PC-9 (cell line): ENCODE results near the gene PDE4B. TPM values are rescaled to one million over a fixed set of nuclear protein-coding genes. Genes with fewer than 3 reads are reported as not detected.
"Not testable (repeated sequence)": the region's sequence is repeated elsewhere in the genome, so short reads cannot be mapped to it uniquely, and the experiment has no call there.

Experiments
- BruUV-seq: library from RNA; stranded (reverse); fragments of 400-500 nt; replicated peaks from 2 replicates; lab custom pipeline; 2021; lab: Mats Ljungman, UMichigan
- CTCF ChIA-PET: fragments of 300-600 bp; sonication (Branson Sonifier 250); formaldehyde crosslinking; loops from one replicate; lab custom pipeline; 2022; ENCODE audit warnings: antibody characterized with exemption; lab: Charles Lee
- POLR2A ChIA-PET: fragments of 300-600 bp; sonication (Branson Sonifier 250); formaldehyde crosslinking; loops from one replicate; lab custom pipeline; 2022; ENCODE audit warnings: antibody characterized with exemption; ENCODE audit not compliant: unreplicated experiment; lab: Charles Lee
- DNase-seq, 2 experiments: peaks; one replicate each; pipeline versions ENCODE4 v3.0.0 to v3.0.0-alpha.2; 2015 to 2022; ENCODE audit warnings: mixed read lengths in 1 of 2
- H2AFZ ChIP-seq: fragments of 200-600 bp; sonication (generic); 2 replicates; pipeline ENCODE4 v1.8.1; 2017; ENCODE audit warnings: antibody characterized with exemption
- H3F3A ChIP-seq: fragments of 200-600 bp; sonication (generic); 2 replicates; pipeline ENCODE4 v1.8.1; 2017; ENCODE audit warnings: antibody characterized with exemption, mild to moderate bottlenecking, low read depth; ENCODE audit not compliant: insufficient read depth
- H3K27ac ChIP-seq: fragments of 200-600 bp; sonication (generic); 2 replicates; pipeline ENCODE4 v1.6.1; 2016; ENCODE audit warnings: mixed run types
- H3K27me3 ChIP-seq: fragments of 200-600 bp; sonication (generic); 2 replicates; pipeline ENCODE4 v1.6.1; 2016; ENCODE audit warnings: low read depth, mixed run types; ENCODE audit not compliant: insufficient read depth
- H3K36me3 ChIP-seq: fragments of 200-600 bp; sonication (generic); 2 replicates; pipeline ENCODE4 v1.6.1; 2016; ENCODE audit warnings: low read depth, mixed run types
- H3K4me1 ChIP-seq: fragments of 200-600 bp; sonication (generic); replicated peaks from 2 replicates; pipeline ENCODE4 v1.6.1; 2016; ENCODE audit warnings: mixed run types; ENCODE audit not compliant: insufficient read depth
- H3K4me2 ChIP-seq: fragments of 200-600 bp; sonication (generic); 2 replicates; pipeline ENCODE4 v1.6.1; 2017; ENCODE audit warnings: mixed run types
- H3K4me3 ChIP-seq: fragments of 200-600 bp; sonication (generic); 2 replicates; pipeline ENCODE4 v1.6.1; 2016; ENCODE audit warnings: mixed run types
- H3K79me2 ChIP-seq: fragments of 200-600 bp; sonication (generic); 2 replicates; pipeline ENCODE4 v1.6.1; 2017; ENCODE audit warnings: low read depth, mixed run types
- H3K9me2 ChIP-seq: fragments of 200-600 bp; sonication (generic); 2 replicates; pipeline ENCODE4 v1.8.1; 2017; ENCODE audit warnings: mild to moderate bottlenecking; ENCODE audit not compliant: insufficient read depth
- H3K9me3 ChIP-seq: fragments of 200-600 bp; sonication (generic); 2 replicates; pipeline ENCODE4 v1.8.1; 2016; ENCODE audit warnings: low read depth; ENCODE audit not compliant: insufficient read depth
- H4K20me1 ChIP-seq: fragments of 200-600 bp; sonication (generic); 2 replicates; pipeline ENCODE4 v1.8.1; 2017; ENCODE audit not compliant: insufficient read depth
- EZH2 ChIP-seq: fragments of 200-600 bp; sonication (generic); IDR thresholded peaks from 2 replicates; pipeline ENCODE4 v1.8.0; 2017; ENCODE audit warnings: antibody characterized with exemption, low read depth
- intact Hi-C: fragments of 100-400 bp; cut with micrococcal nuclease; formaldehyde crosslinking; loops from one replicate; pipeline ENCODE4 v1.10.0; 2022; ENCODE audit not compliant: unreplicated experiment
- total RNA-seq: library from RNA; stranded (reverse); gene quantifications from 2 replicates; pipeline ENCODE4 v1.2.3, GENCODE V29; 2021
- TF ChIP-seq, protein P1 (sequence below): fragments of 200-600 bp; sonication (generic); conservative IDR thresholded peaks from 2 replicates; pipeline ENCODE4 v1.6.1; 2017; ENCODE audit warnings: mixed run types, antibody characterized with exemption, mild to moderate bottlenecking, moderate library complexity

The PDE4B gene
- total RNA-seq, 1 experiment from 2014 or later, result 1.3 TPM

DNA sequence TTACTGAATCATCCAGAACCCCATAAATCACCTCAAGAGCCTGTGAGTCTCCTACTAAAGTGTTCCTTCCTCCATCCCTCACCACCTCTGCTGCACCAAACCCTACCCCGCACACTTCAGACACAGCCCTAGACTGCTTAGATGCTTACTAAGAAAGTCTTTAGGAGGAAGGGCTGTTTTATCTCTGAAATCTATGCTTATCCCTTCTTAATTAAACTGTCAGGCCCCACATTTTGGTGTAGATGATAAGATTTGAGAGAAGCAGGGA is 524.5 kb downstream of the PDE4B start:
- Histone ChIP-seq H2AFZ (no peak overlapping the region), H3K27me3 (no peaks in the 10 kb centered on the region), H3K79me2 (no peaks in the 10 kb centered on the region), H3K9me2 (no peaks in the 10 kb centered on the region), H3F3A (no peaks in the 10 kb centered on the region), H3K27ac (no peak overlapping the region), H3K4me2 (no peak overlapping the region), H3K4me3 (no peak overlapping the region), H3K9me3 (no peaks in the 10 kb centered on the region), H3K36me3 (no peaks in the 10 kb centered on the region), H3K4me1 (no peaks in the 10 kb centered on the region), H4K20me1 (no peaks in the 10 kb centered on the region)
- intact Hi-C loops, result no loop called here
- BruUV-seq, result no TSS peak
- no peak for DNase-seq
- ChIA-PET POLR2A (interaction anchor here (0.6 to 0.7 kb wide), 2 partner anchors 21 to 111 kb away, joined by 4 to 5 read pairs; no protein-coding TSS in a partner anchor), CTCF (no interaction called here)
- no peak for TF ChIP-seq EZH2
- TF ChIP-seq, protein P1, sequence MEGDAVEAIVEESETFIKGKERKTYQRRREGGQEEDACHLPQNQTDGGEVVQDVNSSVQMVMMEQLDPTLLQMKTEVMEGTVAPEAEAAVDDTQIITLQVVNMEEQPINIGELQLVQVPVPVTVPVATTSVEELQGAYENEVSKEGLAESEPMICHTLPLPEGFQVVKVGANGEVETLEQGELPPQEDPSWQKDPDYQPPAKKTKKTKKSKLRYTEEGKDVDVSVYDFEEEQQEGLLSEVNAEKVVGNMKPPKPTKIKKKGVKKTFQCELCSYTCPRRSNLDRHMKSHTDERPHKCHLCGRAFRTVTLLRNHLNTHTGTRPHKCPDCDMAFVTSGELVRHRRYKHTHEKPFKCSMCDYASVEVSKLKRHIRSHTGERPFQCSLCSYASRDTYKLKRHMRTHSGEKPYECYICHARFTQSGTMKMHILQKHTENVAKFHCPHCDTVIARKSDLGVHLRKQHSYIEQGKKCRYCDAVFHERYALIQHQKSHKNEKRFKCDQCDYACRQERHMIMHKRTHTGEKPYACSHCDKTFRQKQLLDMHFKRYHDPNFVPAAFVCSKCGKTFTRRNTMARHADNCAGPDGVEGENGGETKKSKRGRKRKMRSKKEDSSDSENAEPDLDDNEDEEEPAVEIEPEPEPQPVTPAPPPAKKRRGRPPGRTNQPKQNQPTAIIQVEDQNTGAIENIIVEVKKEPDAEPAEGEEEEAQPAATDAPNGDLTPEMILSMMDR, result no peak

DNA sequence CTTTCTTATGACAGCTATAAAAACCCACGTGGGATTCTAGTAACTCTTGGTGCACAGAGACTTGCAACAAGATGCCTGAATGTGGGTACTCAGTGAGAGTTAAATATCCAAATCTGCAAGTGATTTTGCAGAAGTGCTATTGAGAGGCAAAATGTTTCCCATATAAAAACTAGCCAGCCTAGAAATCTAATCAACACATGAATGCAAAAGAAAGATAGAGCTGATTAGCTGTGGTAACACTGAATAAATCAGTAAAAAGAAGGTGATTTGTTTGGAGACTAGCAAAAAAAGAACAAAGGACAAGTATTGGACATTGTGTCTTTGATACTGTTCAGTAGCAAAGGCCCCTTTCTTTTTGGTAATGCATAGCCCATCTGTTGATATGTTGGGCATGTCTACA is 527.5 kb downstream of the PDE4B start:
- no peak overlapping the region for H2AFZ ChIP-seq
- intact Hi-C loops, result no loop called here
- H3K36me3 ChIP-seq, result no peaks in the 10 kb centered on the region
- H3F3A ChIP-seq, result no peaks in the 10 kb centered on the region
- DNase-seq, result no peak
- no peak overlapping the region for H3K4me3 ChIP-seq
- H3K4me1 ChIP-seq, result no peaks in the 10 kb centered on the region
- H3K4me2 ChIP-seq, result no peak overlapping the region
- POLR2A ChIA-PET, result no interaction called here
- no peaks in the 10 kb centered on the region for H3K9me3 ChIP-seq
- H3K79me2 ChIP-seq, result no peaks in the 10 kb centered on the region
- TF ChIP-seq, protein P1, result no peak
- TF ChIP-seq EZH2, result no peak
- no peak overlapping the region for H3K27ac ChIP-seq
- no peaks in the 10 kb centered on the region for H3K9me2 ChIP-seq
- H3K27me3 ChIP-seq, result no peaks in the 10 kb centered on the region
- CTCF ChIA-PET, result no interaction called here
- no peaks in the 10 kb centered on the region for H4K20me1 ChIP-seq
- BruUV-seq, result no TSS peak

DNA sequence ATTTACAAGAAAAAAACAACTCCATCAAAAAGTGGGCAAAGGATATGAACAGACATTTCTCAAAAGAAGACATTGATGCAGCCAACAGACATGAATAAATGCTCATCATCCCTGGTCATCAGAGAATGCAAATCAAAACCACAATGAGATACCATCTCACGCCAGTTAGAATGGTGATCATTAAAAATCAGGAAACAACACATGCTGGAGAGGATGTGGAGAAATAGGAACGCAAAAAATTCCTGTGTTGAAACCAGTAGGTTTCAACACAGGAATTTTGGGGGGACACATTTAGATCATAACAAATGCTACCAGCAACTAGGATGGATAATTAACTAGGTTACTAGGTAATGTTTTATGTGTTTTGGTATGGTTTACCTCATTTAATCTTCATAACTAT is 529.8 kb downstream of the PDE4B start:
- intact Hi-C loops, CTCF ChIA-PET, DNase-seq, H3K4me2 ChIP-seq, H3K36me3 ChIP-seq, H3K9me3 ChIP-seq, H3K4me3 ChIP-seq, H3K27ac ChIP-seq, H3K79me2 ChIP-seq, H3K9me2 ChIP-seq, H3F3A ChIP-seq, H4K20me1 ChIP-seq, H3K27me3 ChIP-seq, H2AFZ ChIP-seq, BruUV-seq, H3K4me1 ChIP-seq: not testable (repeated sequence)
- POLR2A ChIA-PET, result interaction anchor here (0.7 kb wide), 1 partner anchor 61 kb away, joined by 7 read pairs; no protein-coding TSS in a partner anchor

DNA sequence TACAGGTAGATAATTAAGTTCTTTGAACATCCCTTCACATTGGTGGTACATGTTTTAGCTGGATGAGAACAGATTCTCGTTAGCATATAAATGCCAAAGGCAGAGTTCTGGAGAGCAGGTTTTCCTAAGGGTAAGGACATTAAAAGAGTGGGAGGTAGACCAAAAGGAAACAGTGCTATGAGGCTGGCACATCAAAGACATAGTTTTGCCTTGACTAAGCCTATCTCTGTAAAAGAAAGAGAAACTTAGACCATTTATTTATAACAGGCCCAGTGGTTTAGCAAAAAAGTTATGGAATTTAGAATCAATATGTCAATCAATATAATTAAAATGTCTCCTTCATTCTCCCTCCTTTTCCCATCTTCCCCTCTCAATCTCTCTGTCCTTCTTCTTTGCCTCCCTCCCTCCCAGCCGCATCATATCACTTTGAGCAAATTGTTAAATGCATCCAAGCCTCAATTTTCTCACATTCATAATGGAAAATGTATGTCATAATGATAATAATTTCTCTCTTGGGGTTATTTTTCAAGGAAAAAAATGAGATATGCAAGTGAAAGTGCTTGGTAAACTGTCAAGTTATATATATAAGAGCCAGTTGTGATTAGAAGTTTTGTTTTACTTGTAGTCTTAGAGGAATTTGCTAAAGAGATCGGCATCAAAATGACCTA is 531.4 kb downstream of the PDE4B start:
- Histone ChIP-seq H3K36me3 (no peaks in the 10 kb centered on the region), H3K79me2 (no peaks in the 10 kb centered on the region), H3F3A (no peaks in the 10 kb centered on the region), H3K27ac (no peak overlapping the region), H2AFZ (no peak overlapping the region), H3K4me3 (no peak overlapping the region), H3K9me3 (no peaks in the 10 kb centered on the region), H3K4me1 (no peaks in the 10 kb centered on the region), H3K9me2 (no peaks in the 10 kb centered on the region), H3K27me3 (no peaks in the 10 kb centered on the region), H3K4me2 (no peak overlapping the region), H4K20me1 (no peaks in the 10 kb centered on the region)
- POLR2A ChIA-PET, result no interaction called here
- CTCF ChIA-PET, result no interaction called here
- no peak for TF ChIP-seq EZH2
- TF ChIP-seq, protein P1, result no peak
- BruUV-seq, result no TSS peak
- intact Hi-C loops, result no loop called here
- no peak for DNase-seq
